HepG2 (cell line): Measurements from ENCODE around the gene SMCO4. TPM values are rescaled to one million over a fixed set of nuclear protein-coding genes. Genes with fewer than 3 reads are reported as not detected.

Experiments
- ATAC-seq: fragments of 200-7000 bp; cut with Tn5 transposase; 3 replicates; pipeline ENCODE4 v1.9.1; 2020; ENCODE audit warnings: mild to moderate bottlenecking, moderate library complexity
- BruUV-seq: library from RNA; stranded (reverse); fragments of 400-500 nt; replicated peaks from 2 replicates; lab custom pipeline; 2021; lab: Mats Ljungman, UMichigan
- CTCF ChIA-PET: fragments of 300-600 bp; formaldehyde crosslinking; extraction: SDS; loops from one replicate; lab custom pipeline; 2021; ENCODE audit warnings: low total read pairs, inconsistent platforms, low intra/inter-chr PET ratio; lab: Yijun Ruan, JAX
- POLR2A ChIA-PET: fragments of 350-600 bp; sonication (Branson Sonifier 250); formaldehyde crosslinking; loops from one replicate; lab custom pipeline; 2020; ENCODE audit warnings: antibody characterized with exemption, inconsistent platforms; lab: Yijun Ruan, JAX
- DNase-seq: peaks from one replicate; pipeline ENCODE4 v3.0.0-alpha.2; 2015; ENCODE audit warnings: low spot score
- FAIRE-seq: peaks from 3 replicates; lab custom pipeline; 2011; peaks lifted over from hg19 to GRCh38; lab: Jason Lieb, UNC
- H2AFZ ChIP-seq: one replicate; pipeline ENCODE4 v1.6.1; 2011; ENCODE audit warnings: low read length, inconsistent platforms
- H3K27ac ChIP-seq: fragments of 300-600 bp; 3 replicates; pipeline ENCODE4 v1.8.0; 2011; ENCODE audit warnings: mixed run types, mild to moderate bottlenecking, mixed read lengths, low read length, inconsistent platforms; ENCODE audit not compliant: insufficient read depth; ENCODE audit errors: extremely low read length
- H3K27me3 ChIP-seq, 2 experiments: fragments of 200-600 bp in 1 of 2; 2 replicates in 1 of 2; 3 replicates in 1 of 2; pipeline versions ENCODE4 v1.6.0 to v1.8.0; 2011; ENCODE audit warnings: low read length in 2 of 2, mild to moderate bottlenecking in 2 of 2, moderate library complexity in 2 of 2, inconsistent platforms in 1 of 2; ENCODE audit not compliant: insufficient read depth in 2 of 2, control insufficient read depth in 1 of 2
- H3K36me3 ChIP-seq, 2 experiments: fragments of 200-600 bp in 1 of 2; replicated peaks in 1 of 2; 2 replicates in 1 of 2; 3 replicates in 1 of 2; pipeline versions ENCODE4 v1.5.1 to v1.8.0; 2011; ENCODE audit warnings: low read length in 2 of 2, inconsistent platforms in 1 of 2; ENCODE audit not compliant: insufficient read depth in 2 of 2, control insufficient read depth in 1 of 2
- H3K4me1 ChIP-seq: 2 replicates; pipeline ENCODE4 v1.5.1; 2012; ENCODE audit warnings: low read length, inconsistent platforms; ENCODE audit not compliant: insufficient read depth
- H3K4me2 ChIP-seq: 2 replicates; pipeline ENCODE4 v1.6.0; 2011; ENCODE audit warnings: low read depth, low read length, inconsistent platforms
- H3K4me3 ChIP-seq, 3 experiments: fragments of 200-600 bp in 1 of 3; sonication (generic), shearing (Covaris generic) in 1 of 3; replicated peaks in 1 of 3; 2 replicates each; pipeline ENCODE4 v1.5.1; 2011 to 2016; ENCODE audit warnings: low read length in 3 of 3, inconsistent platforms in 2 of 3, low read depth in 2 of 3, mild to moderate bottlenecking in 2 of 3, control low read depth in 1 of 3, mixed read lengths in 1 of 3; ENCODE audit not compliant: insufficient read depth in 1 of 3
- H3K79me2 ChIP-seq: one replicate; pipeline ENCODE4 v1.6.1; 2011; ENCODE audit warnings: low read length, inconsistent platforms; ENCODE audit not compliant: insufficient read depth
- H3K9ac ChIP-seq: 2 replicates; pipeline ENCODE4 v1.6.0; 2011; ENCODE audit warnings: mild to moderate bottlenecking, low read depth, low read length, inconsistent platforms; ENCODE audit not compliant: insufficient read depth
- H3K9me3 ChIP-seq: 2 replicates; pipeline ENCODE4 v1.5.1; 2012; ENCODE audit warnings: mild to moderate bottlenecking, low read length
- H4K20me1 ChIP-seq: 2 replicates; pipeline ENCODE4 v1.6.0; 2011; ENCODE audit warnings: inconsistent platforms, mild to moderate bottlenecking, low read length, moderate library complexity; ENCODE audit not compliant: insufficient read depth
- CEBPG ChIP-seq: IDR thresholded peaks from 2 replicates; pipeline ENCODE4 v1.6.1; 2016
- FOXM1 ChIP-seq: sonication (generic); formaldehyde crosslinking; IDR thresholded peaks from 2 replicates; pipeline ENCODE4 v1.5.0; 2020; ENCODE audit warnings: missing genetic modification reagents
- FUBP1 ChIP-seq: sonication (generic); formaldehyde crosslinking; IDR thresholded peaks from 2 replicates; pipeline ENCODE4 v1.5.1; 2020; ENCODE audit warnings: missing genetic modification reagents, mild to moderate bottlenecking, borderline replicate concordance
- HMGA1 ChIP-seq: sonication (generic); formaldehyde crosslinking; conservative IDR thresholded peaks from 2 replicates; pipeline ENCODE4 v1.4.0; 2020; ENCODE audit warnings: missing genetic modification reagents
- KDM6A ChIP-seq: IDR thresholded peaks from 2 replicates; pipeline ENCODE4 v1.6.1; 2016; ENCODE audit warnings: low read depth
- NR2F2 ChIP-seq: IDR thresholded peaks from 2 replicates; pipeline ENCODE4 v1.6.1; 2012; ENCODE audit warnings: low read depth, inconsistent platforms, borderline replicate concordance
- TIGD3 ChIP-seq: sonication (generic); formaldehyde crosslinking; IDR thresholded peaks from 2 replicates; pipeline ENCODE4 v1.5.1; 2020; ENCODE audit warnings: mild to moderate bottlenecking, missing genetic modification reagents, borderline replicate concordance
- ZNF543 ChIP-seq: sonication (generic); formaldehyde crosslinking; IDR thresholded peaks from 2 replicates; pipeline ENCODE4 v1.4.0; 2020; ENCODE audit warnings: mild to moderate bottlenecking, missing genetic modification reagents
- ZNF768 ChIP-seq: sonication (generic); formaldehyde crosslinking; IDR thresholded peaks from 2 replicates; pipeline ENCODE4 v1.4.0; 2020; ENCODE audit warnings: missing genetic modification reagents
- ZSCAN22 ChIP-seq: sonication (generic); formaldehyde crosslinking; IDR thresholded peaks from 2 replicates; pipeline ENCODE4 v1.4.0; 2020; ENCODE audit warnings: mild to moderate bottlenecking, missing genetic modification reagents
- WGBS: methylation state at CpG from one replicate; pipeline ENCODE4 v1.1.6; 2017; ENCODE audit warnings: low lambda C conversion rate; 5-methylcytosine and 5-hydroxymethylcytosine counted together
- in situ Hi-C: cut with HindIII; loops from 2 replicates; pipeline ENCODE4 v1.10.0; 2017; ENCODE audit warnings: low pct_unique_long_range_greater_than_20kb; ENCODE audit not compliant: extremely low pct_ligation_motif_present
- intact Hi-C: fragments of 100-400 bp; cut with micrococcal nuclease; formaldehyde crosslinking; loops from one replicate; pipeline ENCODE4 v1.10.0; 2022; ENCODE audit not compliant: unreplicated experiment
- polyA plus RNA-seq, 8 experiments: library from polyadenylated mRNA; depleted of rRNA in 3 of 8; stranded (reverse) in 7 of 8; unstranded in 1 of 8; fragments of >200 nt; fragmentation: Illumina TruSeq in 4 of 8; extraction: Trizol in 4 of 8; gene quantifications; 2 replicates each; pipeline versions ENCODE4 v1.2.1 to v1.2.3, GENCODE V29; 2011 to 2016; ENCODE audit warnings: low read depth in 4 of 8, missing spikeins in 1 of 8, mixed read lengths in 1 of 8; ENCODE audit not compliant: insufficient read depth in 1 of 8
- total RNA-seq, 5 experiments: library from RNA; depleted of rRNA; stranded (reverse); fragments of >200 nt; fragmentation: Illumina TruSeq; extraction: Trizol; gene quantifications; 2 replicates each; pipeline ENCODE4 v1.2.3, GENCODE V29; 2016; ENCODE audit warnings: low read depth in 1 of 5

The SMCO4 gene
- total and polyA plus RNA-seq, 2 of the 13 experiments (the other 11 are each of a cell fraction or from before 2014, with no cell fraction given): 10.6 to 28.5 TPM

- 96% methylated on average over 4 of the region's 4 CpGs for WGBS
- Histone ChIP-seq H2AFZ (no peak overlapping the region), H3K9me3 (no peaks in the 10 kb centered on the region), H3K79me2 (peaks cover 2% of the 10 kb centered on the region), H3K4me3 (no peak overlapping the region), H4K20me1 (no peaks in the 10 kb centered on the region), H3K4me2 (no peak overlapping the region), H3K27ac (no peak overlapping the region), H3K4me1 (no peaks in the 10 kb centered on the region), H3K27me3 (no peaks in the 10 kb centered on the region), H3K9ac (no peak overlapping the region), H3K36me3 (no peaks in the 10 kb centered on the region; a peak in 1 of 5 replicates)
- no TSS peak for BruUV-seq
- in situ Hi-C loops (no loop called here), intact Hi-C loops (no loop called here)
- no peak for FAIRE-seq
- ChIA-PET CTCF (no interaction called here), POLR2A (no interaction called here)
- no peak for DNase-seq
- TF ChIP-seq HMGA1 (CRISPR knock-in tag) (no peak), CEBPG (CRISPR knock-in tag) (no peak), FOXM1 (CRISPR knock-in tag) (no peak), KDM6A (CRISPR knock-in tag) (no peak), NR2F2 (no peak), FUBP1 (no peak), ZSCAN22 (CRISPR knock-in tag) (no peak), ZNF543 (CRISPR knock-in tag) (no peak), TIGD3 (CRISPR knock-in tag) (no peak), ZNF768 (CRISPR knock-in tag) (no peak)
- no peak for ATAC-seq
Measured at GRCh38 chr11:93513772-93514171, 29.4 kb downstream of the SMCO4 start.
